Right atrium auricular region (tissue), 2 donors: ENCODE data around the gene HPS1. TPM values are rescaled to one million over a fixed set of nuclear protein-coding genes. Genes with fewer than 3 reads are reported as not detected.

Experiments used
- DNase-seq: peaks from one replicate; pipeline ENCODE4 v3.0.0-alpha.2; 2019; ENCODE audit warnings: low spot score
- H3K27ac ChIP-seq, 2 donors: fragments of 200-600 bp; sonication (generic); 1 replicate in 1 of 2; 2 replicates in 1 of 2; pipeline ENCODE4 v1.5.1; 2016 to 2019
- H3K27me3 ChIP-seq, 2 donors: fragments of 200-600 bp; sonication (generic); one replicate each; pipeline versions ENCODE4 v1.5.1 to v1.6.0; 2017 to 2019
- H3K36me3 ChIP-seq: fragments of 200-600 bp; sonication (generic); one replicate; pipeline ENCODE4 v1.5.1; 2016
- H3K4me1 ChIP-seq, 2 donors: fragments of 200-600 bp; sonication (generic); one replicate each; pipeline versions ENCODE4 v1.5.1 to v1.6.0; 2017 to 2019
- H3K4me3 ChIP-seq, 2 donors: fragments of 200-600 bp; sonication (generic); 1 replicate in 1 of 2; 2 replicates in 1 of 2; pipeline ENCODE4 v1.5.1; 2017 to 2019; ENCODE audit warnings: mild to moderate bottlenecking in 1 of 2, moderate library complexity in 1 of 2
- H3K9me3 ChIP-seq, 2 donors: fragments of 200-600 bp; sonication (generic); one replicate each; pipeline ENCODE4 v1.5.1; 2019
- total RNA-seq, 2 donors: library from RNA; depleted of rRNA; stranded (reverse); fragments of >200 nt; gene quantifications; one replicate each; pipeline ENCODE4 v1.1.0, GENCODE V29; 2016
- TF ChIP-seq, protein P1 (sequence below), 2 donors: fragments of 200-600 bp; sonication (generic); IDR thresholded peaks; one replicate each; pipeline ENCODE4 v1.5.1; 2019; ENCODE audit warnings: antibody characterized with exemption in 2 of 2

HPS1 gene
- total RNA-seq, 2 donors from 2014 or later = 26.9 to 43.6 TPM

DNA sequence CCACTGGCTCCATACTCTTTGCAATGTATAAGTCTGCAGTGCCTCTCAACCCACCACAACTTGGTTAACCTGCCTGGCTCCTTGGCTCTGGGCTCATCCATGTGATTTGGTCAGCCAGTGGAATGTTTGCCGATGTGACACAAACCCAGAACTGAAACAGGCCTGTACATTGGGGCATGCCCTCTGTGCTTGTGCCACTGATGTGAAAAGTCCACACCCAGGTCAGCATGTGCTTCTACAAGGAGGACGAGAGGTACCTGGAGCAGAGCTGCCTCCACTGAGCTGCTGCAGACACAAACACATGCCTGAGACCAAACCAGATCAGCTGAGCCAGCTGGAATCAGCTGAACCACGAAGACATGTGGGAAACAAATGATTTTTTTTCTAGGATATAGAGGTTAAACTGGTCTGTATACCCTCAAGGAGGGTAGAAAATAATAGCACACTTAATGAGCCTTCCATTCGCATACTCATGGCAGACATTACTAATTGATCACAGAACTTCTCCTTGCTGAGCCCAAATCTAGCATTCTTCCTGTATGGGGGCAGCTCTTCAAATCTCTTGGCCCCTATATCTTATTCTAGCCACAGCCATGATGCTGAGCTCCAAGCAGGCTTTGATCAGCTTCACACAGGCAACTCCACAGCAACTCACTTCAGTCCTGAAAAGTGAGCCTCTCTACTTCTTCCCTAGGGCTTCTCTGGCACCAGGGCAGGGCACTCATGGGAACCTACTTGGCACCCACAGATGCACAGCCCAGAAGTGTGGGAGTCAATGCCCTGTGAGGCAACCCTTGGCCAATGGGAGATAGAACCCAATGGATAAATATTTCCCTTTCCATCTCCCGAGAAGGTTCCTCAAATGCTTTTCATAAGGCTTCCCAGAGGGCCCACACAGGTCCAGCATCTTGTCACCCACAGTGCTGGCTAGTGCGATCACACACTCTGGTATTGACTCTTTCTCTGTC lies 50.4 kb downstream of the HPS1 start:
- Histone ChIP-seq H3K4me1 (peaks cover 0 to 3% of the 10 kb centered on the region in 2 donors), H3K9me3 (no peaks in the 10 kb centered on the region), H3K27ac (no peak overlapping the region), H3K36me3 (no peaks in the 10 kb centered on the region), H3K4me3 (no peak overlapping the region), H3K27me3 (no peaks in the 10 kb centered on the region)
- TF ChIP-seq, protein P1, sequence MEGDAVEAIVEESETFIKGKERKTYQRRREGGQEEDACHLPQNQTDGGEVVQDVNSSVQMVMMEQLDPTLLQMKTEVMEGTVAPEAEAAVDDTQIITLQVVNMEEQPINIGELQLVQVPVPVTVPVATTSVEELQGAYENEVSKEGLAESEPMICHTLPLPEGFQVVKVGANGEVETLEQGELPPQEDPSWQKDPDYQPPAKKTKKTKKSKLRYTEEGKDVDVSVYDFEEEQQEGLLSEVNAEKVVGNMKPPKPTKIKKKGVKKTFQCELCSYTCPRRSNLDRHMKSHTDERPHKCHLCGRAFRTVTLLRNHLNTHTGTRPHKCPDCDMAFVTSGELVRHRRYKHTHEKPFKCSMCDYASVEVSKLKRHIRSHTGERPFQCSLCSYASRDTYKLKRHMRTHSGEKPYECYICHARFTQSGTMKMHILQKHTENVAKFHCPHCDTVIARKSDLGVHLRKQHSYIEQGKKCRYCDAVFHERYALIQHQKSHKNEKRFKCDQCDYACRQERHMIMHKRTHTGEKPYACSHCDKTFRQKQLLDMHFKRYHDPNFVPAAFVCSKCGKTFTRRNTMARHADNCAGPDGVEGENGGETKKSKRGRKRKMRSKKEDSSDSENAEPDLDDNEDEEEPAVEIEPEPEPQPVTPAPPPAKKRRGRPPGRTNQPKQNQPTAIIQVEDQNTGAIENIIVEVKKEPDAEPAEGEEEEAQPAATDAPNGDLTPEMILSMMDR (IDR thresholded peaks at IDR 0.05) = no peak
- no peak for DNase-seq

DNA sequence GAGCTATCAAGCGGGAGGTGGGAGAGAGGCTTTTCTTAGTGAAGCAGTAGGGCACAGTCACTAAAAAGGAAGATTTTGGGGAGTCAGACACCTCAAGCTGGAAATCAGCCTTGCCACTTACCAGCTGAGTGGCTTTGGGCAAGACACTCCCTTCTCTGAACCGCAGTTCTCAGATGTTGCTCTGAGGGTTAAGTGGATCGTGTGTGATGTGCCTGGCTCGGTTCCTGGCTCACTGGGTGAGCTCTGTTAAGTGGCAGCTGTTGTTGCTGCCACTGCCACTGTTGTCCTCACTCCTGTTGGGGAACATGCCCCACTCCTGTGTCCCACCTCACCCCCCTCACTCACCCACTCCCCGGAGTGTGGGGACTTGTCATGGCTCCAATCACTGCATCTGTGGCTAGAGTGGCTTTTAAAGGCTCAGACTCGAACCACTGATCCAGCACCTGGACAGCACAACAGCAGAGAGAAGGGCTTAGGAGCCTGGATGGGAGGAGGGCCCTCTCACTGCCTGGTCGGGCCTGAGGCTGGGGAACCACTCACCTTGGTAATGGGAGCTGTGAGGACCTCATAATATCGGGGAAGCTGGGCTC lies 51.8 kb downstream of the HPS1 start:
- TF ChIP-seq, protein P1 (IDR thresholded peaks at IDR 0.05) = no peak
- Histone ChIP-seq H3K9me3 (no peaks in the 10 kb centered on the region), H3K36me3 (no peaks in the 10 kb centered on the region)

DNA sequence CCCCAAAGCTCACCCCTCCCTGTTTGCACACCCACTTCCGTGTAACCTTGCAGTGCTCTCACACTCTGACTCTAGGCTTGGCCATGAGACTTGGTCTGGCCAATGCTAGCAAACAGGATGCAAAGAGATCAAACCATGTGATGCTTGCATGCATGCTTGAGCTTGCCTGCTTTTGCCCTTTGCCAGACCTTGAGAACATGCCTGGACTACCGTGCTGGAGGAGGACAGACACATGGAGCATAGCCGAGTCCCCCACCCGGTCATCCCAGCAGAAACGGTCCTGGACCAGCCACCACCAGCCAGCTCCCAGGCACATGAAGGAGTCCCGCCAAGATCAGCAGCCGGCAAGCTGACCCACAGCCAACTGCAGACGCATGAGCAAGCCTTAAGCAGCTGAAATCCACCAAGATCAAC lies 55.1 kb downstream of the HPS1 start:
- H3K9me3 ChIP-seq = no peaks in the 10 kb centered on the region
- no peaks in the 10 kb centered on the region for H3K36me3 ChIP-seq
- H3K27me3 ChIP-seq = no peaks in the 10 kb centered on the region
- H3K4me3 ChIP-seq = no peak overlapping the region
- peak; percentile 75 for DNase-seq
- H3K4me1 ChIP-seq = peaks cover 0 to 3% of the 10 kb centered on the region in 2 donors
- no peak overlapping the region for H3K27ac ChIP-seq
- TF ChIP-seq, protein P1 (IDR thresholded peaks at IDR 0.05) = no peak

More for the DNA sequence above, 51.8 kb downstream of the HPS1 start:
- peaks cover 0 to 3% of the 10 kb centered on the region in 2 donors for H3K4me1 ChIP-seq
- no peaks in the 10 kb centered on the region for H3K27me3 ChIP-seq
- no peak overlapping the region for H3K4me3 ChIP-seq
- H3K27ac ChIP-seq = no peak overlapping the region
- no peak for DNase-seq

DNA sequence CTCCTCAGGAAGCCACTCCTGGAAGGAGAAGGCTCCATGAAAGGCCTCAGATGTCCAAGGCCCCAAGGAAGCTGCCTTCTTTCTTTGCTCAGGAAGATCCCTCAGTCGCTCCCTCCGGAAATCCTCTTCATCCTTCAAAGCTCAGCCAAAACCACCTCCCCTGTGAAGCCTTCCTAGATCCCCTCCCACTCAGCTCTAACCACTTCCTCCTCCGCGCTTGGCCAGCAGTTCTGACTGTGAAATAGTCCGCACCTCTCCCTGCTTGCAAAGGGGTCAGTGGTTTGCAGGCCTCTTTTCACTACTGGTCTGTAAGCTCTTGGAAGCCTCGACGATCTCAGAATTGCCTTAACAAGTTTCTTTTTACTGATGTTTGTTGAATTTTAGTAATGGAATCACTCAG lies 55.7 kb downstream of the HPS1 start:
- Histone ChIP-seq H3K9me3 (no peaks in the 10 kb centered on the region), H3K27ac (no peak overlapping the region), H3K4me3 (no peak overlapping the region), H3K36me3 (no peaks in the 10 kb centered on the region), H3K4me1 (peaks cover 0 to 3% of the 10 kb centered on the region in 2 donors), H3K27me3 (no peaks in the 10 kb centered on the region)
- TF ChIP-seq, protein P1 (IDR thresholded peaks at IDR 0.05) = no peak
- no peak for DNase-seq

DNA sequence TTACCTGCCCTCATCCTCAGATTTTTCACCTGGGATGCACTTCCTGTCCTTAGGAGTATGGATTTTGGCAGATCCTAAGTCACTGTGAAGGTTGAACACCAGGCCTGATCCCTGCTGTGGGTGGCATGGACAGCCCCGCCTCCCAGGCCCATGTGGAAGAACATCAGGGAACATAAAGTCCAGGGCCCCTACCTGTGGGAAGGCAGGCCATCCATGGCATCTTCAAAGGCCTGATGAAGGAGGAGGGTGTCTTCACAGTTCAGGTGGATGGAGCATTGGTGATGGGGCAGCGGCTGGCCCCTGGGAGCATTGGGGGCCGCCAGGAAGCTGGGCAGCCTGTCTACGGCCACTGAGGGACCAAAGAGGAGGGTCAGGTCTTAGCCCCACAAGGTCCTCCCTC lies 56.3 kb downstream of the HPS1 start:
- Histone ChIP-seq H3K4me1 (peaks cover 0 to 3% of the 10 kb centered on the region in 2 donors), H3K9me3 (no peaks in the 10 kb centered on the region), H3K4me3 (no peak overlapping the region), H3K36me3 (no peaks in the 10 kb centered on the region), H3K27ac (no peak overlapping the region), H3K27me3 (no peaks in the 10 kb centered on the region)
- TF ChIP-seq, protein P1 (IDR thresholded peaks at IDR 0.05) = no peak
- no peak for DNase-seq
